ENCODE measurements around the gene HMCN2.

Gene HMCN2

GRCh38 chr9:130346431-130346830 is 80.9 kb downstream of the HMCN2 start:
- no peak overlapping the region for H3K4me3 ChIP-seq (ENCODE audit: control insufficient read depth, low read depth, low read length)
- no peak for TF ChIP-seq CTCF (IDR thresholded peaks at IDR 0.05; ENCODE audit: control insufficient read depth, insufficient read depth, low read depth, low read length, missing control alignments)
- DNase-seq (ENCODE audit: low read depth): no peak

GRCh38 chr9:130347036-130347435 is 81.5 kb downstream of the HMCN2 start:
- no peak for DNase-seq (ENCODE audit: low read depth)
- H3K4me3 ChIP-seq (ENCODE audit: control insufficient read depth, low read depth, low read length): no peak overlapping the region
- no peak for TF ChIP-seq CTCF (IDR thresholded peaks at IDR 0.05; ENCODE audit: control insufficient read depth, insufficient read depth, low read depth, low read length, missing control alignments)

- DNase-seq (ENCODE audit: low read depth): no peak
- no peak for TF ChIP-seq CTCF (IDR thresholded peaks at IDR 0.05; ENCODE audit: control insufficient read depth, insufficient read depth, low read depth, low read length, missing control alignments)
- H3K4me3 ChIP-seq (ENCODE audit: control insufficient read depth, low read depth, low read length): no peak overlapping the region
These were observed 82.4 kb downstream of the HMCN2 start for GRCh38 chr9:130347931-130348330.

GRCh38 chr9:130348341-130348740 is 82.8 kb downstream of the HMCN2 start:
- H3K4me3 ChIP-seq (ENCODE audit: control insufficient read depth, low read depth, low read length): no peak overlapping the region
- no peak for DNase-seq (ENCODE audit: low read depth)
- no peak for TF ChIP-seq CTCF (IDR thresholded peaks at IDR 0.05; ENCODE audit: control insufficient read depth, insufficient read depth, low read depth, low read length, missing control alignments)

GRCh38 chr9:130348881-130349280 is 83.3 kb downstream of the HMCN2 start:
- H3K4me3 ChIP-seq (ENCODE audit: control insufficient read depth, low read depth, low read length): no peak overlapping the region
- TF ChIP-seq CTCF (IDR thresholded peaks at IDR 0.05; ENCODE audit: control insufficient read depth, insufficient read depth, low read depth, low read length, missing control alignments): no peak
- DNase-seq (ENCODE audit: low read depth): no peak

- DNase-seq (ENCODE audit: low read depth): no peak
- H3K4me3 ChIP-seq (ENCODE audit: control insufficient read depth, low read depth, low read length): no peak overlapping the region
- TF ChIP-seq CTCF (IDR thresholded peaks at IDR 0.05; ENCODE audit: control insufficient read depth, insufficient read depth, low read depth, low read length, missing control alignments): no peak
These were observed 83.8 kb downstream of the HMCN2 start for GRCh38 chr9:130349398-130349797.

- TF ChIP-seq CTCF (IDR thresholded peaks at IDR 0.05; ENCODE audit: control insufficient read depth, insufficient read depth, low read depth, low read length, missing control alignments): no peak
- H3K4me3 ChIP-seq (ENCODE audit: control insufficient read depth, low read depth, low read length): no peak overlapping the region
- DNase-seq (ENCODE audit: low read depth): no peak
These were observed 85.8 kb downstream of the HMCN2 start for GRCh38 chr9:130351343-130351742.
